RPMI8226 (cell line): ENCODE results near the gene ABCC4.
A peak's percentile ranks its signal among the peaks of the same experiment; 100 is the strongest.
"Not testable (repeated sequence)": the region's sequence is repeated elsewhere in the genome, so short reads cannot be mapped to it uniquely, and the experiment has no call there.

Source experiments
- DNase-seq: peaks from one replicate; pipeline ENCODE4 v3.0.0-alpha.2; 2015

ABCC4 gene

DNA sequence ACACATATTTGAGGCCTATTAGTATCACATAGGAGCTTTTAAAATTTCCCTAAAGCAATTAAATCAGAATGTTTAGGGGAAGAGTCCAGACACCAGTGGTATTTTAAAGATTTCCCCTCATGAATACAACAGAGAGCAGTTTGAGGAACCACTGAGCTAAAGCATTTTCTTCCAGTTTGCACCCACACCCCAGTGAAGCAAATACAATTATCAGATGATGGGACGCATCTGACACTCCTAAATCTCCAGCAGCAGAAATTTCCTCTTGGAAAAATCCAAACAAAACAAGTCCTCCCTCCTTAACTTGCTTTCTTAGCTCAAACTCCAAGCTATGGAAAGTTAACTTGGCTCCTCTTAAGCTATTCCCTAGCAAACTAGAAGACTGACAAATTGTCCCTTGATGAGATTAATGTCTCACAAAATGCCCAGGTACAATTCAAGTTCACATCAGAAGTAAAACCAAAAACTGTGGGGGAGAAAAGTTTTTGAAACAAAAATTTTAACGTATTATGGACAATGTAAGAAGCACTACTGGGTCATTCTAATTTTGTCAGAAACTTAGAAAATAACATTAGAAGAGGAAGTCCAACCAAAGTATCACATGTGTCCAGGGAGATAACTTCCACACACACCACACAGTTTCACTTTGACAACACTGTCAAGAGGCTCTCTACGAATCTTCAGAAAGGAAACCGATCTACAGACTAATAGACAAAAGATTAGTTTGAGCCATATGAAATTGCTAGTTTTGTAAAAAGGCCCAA, 74.1 kb downstream of the ABCC4 start:
- DNase-seq, result peak; percentile 46

- DNase-seq, result no peak
Observed at GRCh38 chr13:95226476-95226875, 74.8 kb downstream of the ABCC4 start.

DNA sequence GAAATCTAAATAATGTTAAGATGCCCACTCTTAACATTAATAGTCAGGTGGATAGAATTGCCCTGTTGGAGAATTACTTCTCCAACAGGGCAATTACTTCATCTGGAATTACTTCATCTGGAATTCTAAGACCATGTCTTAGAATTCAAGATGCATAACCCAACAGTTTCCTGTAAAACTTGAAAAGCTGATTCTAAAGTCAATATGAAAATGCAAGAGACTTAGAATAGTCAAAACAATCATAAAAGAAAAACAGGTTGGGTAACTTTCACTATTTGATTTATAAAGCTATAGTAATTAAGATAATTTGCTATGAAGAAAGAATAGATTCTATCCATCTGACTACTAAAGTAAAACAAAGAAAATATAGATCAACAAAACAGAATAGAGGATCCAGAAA, 75.2 kb downstream of the ABCC4 start:
- no peak for DNase-seq

GRCh38 chr13:95224064-95224463, 77.2 kb downstream of the ABCC4 start:
- no peak for DNase-seq

GRCh38 chr13:95222733-95223018, 78.6 kb downstream of the ABCC4 start:
- DNase-seq, result no peak

- DNase-seq, result no peak
Observed at GRCh38 chr13:95221971-95222732, 79.1 kb downstream of the ABCC4 start.

DNA sequence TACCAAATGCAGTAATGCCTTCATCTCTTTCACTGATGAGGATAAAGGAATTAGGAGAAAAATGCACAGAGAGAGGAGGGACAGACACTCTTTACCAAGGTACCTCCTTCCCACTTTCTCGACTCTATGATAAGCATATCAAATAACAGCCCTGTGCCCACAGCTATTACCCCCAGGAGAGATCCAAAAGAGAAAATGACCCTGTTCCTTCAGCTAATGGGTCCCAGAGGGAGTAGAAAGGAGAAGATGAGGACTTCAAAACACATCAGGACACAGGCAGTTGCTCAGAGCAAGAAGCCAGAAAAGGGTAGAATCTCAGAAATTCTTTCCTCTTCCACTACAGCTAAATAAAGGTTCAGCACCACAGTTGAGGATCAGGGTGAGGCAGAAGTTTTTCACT, 80.6 kb downstream of the ABCC4 start:
- no peak for DNase-seq

DNA sequence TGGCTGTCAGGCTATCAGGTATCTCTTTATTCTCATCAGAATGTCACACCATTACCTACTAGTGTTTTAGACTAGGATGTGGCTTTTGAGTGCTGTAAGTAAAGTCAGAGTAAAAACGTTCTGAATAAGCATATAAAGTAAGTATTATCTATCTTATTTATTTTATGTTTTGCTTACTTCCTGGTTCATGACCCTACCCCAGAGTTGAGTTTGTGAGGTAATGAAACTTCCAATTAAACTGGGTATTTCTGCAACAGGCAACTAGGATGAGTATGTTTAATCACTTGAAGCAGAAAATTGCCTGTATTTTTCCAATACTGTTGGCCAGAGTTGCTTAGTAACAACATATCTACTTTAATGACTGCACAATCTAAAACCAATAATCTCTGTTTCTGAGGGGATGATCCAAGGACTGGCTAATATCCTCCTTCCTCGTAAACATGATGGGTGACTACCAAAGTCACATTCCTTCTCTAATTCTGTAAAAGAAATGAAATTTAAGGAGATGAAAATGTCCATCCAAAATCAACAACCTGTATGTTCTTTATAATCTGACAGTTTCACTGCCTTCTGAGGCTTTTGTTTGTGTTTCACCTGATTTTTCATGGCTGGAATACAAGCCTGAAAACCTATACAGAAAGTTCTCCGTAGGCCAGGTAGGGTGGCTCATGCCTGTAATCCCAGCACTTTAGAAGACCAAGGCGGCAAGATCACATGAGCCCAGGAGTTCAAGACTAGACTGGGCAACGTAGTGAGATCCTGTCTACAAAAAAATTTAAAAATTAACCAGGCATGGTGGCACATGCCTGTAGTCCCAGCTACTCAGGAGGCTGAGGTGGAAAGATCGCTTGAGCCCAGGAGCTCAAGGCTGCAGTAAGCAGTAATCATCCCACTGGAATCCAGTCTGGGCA, 83.1 kb downstream of the ABCC4 start:
- DNase-seq, result no peak

GRCh38 chr13:95216182-95216581, 85.1 kb downstream of the ABCC4 start:
- no peak for DNase-seq

- DNase-seq, result no peak
Observed at GRCh38 chr13:95212983-95213850, 88.0 kb downstream of the ABCC4 start.

DNA sequence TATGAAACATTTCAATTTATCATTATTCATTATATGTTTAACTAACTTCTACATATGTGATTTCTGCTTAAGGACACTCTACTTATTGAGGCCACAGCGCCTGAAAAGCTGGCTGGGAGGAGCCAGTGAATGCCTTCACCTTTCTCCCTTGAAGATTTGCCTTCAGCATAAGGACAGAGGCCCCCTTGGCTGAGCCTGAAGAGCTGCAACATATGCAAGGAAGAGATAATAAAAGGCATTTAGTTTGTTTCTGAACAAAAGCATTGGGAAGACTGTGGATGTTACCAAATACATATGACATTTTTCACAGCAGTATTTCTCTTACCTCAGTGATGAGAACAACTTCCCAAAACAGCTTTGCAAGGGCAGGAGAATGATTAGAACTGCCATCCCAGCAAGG, 92.1 kb downstream of the ABCC4 start:
- DNase-seq, result no peak

DNA sequence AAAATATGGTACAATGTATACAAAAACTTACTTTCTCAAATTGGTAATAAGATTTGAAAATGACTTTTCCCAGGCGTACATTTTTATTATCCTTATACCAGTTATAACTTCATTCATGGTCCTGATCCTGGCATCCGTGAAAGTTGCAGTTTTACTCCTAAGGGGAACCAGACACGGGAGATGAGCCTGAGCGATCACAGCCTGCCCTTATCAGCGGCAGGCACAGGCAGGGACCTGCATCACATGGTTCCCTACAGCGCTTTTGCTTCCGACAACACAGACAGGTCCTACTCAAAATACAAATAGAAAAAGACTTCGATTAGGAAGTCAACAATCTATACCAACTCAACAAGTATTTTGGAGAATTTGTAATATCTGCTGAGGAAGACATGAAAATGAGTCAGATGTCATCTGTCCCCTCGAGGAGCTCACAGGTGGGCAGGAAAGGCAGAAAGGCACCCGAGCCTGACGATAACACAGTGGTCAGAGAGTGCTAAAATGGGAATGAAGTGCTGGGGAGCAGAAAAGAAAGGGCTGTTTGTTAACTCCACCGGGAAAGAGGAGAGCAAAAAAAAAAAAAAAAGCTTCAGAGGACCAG, 93.4 kb downstream of the ABCC4 start:
- DNase-seq, result no peak

DNA sequence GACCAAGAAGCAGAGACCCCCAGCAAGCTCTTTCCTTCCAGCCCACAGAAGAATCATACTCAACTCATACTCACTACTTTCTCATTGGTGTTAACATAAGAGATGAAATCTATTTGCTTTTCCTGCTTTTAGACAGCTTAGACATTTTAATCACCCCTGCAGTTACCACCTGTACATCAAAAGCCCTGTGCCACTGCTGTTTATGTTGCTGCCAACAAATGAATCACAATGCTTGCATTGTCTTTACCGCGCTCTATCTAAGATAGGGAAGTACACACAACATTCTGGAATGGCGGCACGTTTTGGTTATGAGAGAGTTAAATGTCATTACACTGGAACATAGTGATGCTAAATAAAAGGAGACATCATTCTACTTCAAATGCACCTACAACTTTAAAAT, 95.1 kb downstream of the ABCC4 start:
- no peak for DNase-seq

DNA sequence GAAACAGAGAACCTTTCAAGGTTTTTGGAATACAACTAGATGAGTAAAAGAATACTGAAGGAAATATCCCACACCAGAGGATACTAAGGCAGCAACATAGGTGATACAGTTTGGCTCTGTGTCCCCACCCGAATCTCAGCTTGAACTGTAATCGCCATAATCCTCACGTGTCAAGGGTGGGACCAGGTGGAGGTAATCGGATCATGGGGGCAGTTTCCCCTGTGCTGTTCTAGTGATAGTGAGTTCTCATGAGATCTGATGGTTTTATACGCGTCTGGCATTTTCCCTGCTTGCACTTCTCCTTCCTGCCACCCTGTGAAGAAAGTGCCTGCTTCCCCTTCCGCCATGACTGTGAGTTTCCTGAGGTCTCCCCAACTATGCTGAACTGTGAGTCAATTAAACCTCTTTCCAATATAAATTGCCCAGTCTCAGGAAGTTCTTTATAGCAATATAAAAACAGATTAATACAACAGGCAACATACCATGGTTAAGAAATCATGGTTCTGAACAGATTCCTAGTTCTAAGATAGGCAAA, 97.0 kb downstream of the ABCC4 start:
- no peak for DNase-seq

DNA sequence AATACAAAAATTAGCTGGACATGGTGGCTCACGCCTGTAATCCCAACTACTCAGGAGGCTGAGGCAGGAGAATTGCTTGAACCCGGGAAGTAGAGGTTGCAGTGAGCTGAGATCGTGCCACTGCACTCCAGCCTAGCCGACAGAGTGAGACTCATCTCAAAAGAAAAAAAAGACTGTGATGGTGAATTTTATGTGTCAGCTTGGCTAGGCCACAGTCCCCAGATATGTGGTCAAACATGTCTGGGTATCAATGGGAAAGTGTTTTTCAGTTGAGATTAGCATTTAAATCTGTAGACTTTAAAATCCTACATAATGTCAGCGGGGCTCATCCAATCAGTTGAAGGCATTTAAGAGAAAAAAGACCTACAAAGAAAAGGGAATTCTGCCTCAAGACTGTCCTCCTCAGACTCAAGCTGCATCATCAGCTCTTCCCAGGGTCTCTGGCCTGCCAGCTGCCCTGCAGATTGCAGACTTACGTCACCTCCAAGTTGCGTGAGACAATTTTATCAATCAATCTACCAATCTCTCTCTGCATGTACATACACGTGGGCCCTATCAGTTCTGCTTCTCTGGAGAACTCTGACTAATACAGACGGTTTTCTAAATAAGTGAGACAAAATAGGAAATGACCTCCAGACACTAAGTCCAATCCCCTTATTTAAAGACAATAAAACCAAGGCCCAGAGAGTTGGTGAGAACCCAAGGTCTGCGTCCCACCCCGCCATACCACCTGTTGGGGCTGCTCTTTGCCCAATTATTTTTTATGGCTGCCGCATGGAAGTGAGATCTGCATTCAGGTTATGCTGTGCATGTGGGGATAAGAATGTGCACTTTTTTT, 99.2 kb downstream of the ABCC4 start:
- no peak for DNase-seq

- DNase-seq, result not testable (repeated sequence)
Observed at GRCh38 chr13:95200386-95200957, 100.8 kb downstream of the ABCC4 start.

- no peak for DNase-seq
Observed at GRCh38 chr13:95199896-95200295, 101.4 kb downstream of the ABCC4 start.

DNA sequence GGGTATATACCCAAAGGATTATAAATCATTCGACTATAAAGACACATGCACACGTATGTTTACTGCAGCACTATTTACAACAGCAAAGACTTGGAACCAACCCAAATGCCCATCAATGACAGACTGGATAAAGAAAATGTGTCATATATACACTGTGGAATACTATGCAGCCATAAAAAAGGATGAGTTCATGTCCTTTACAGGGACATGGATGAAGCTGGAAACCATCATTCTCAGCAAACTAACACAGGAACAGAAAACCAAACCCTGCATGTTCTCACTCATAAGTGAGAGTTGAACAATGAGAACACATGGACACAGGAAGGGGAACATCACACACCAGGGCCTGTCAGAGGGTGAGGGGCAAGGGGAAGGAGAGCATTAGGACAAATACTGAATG, 102.6 kb downstream of the ABCC4 start:
- not testable (repeated sequence) for DNase-seq

DNA sequence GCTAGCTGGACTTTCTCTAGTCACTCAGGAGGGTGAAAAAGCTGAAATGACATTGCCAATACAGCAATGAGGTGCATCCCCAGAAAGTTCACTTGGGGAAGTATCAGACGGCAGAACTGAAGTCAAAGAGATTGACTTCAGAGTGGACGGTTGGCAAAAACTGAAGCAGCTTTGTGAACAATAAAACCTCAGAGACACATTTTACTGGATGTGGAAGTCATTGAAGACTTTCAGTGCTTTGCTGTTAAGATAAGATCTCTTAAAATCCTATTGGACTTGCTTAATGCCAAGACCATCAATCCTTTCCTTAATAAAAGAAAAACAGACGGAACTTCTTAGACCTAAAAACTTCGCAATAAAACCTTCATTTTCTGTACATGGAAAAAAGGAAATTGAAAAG, 103.7 kb downstream of the ABCC4 start:
- DNase-seq, result no peak

- no peak for DNase-seq
Observed at GRCh38 chr13:95195146-95195545, 106.1 kb downstream of the ABCC4 start.
